ENCODE data around the gene ERN1. TPM values are rescaled to one million over a fixed set of nuclear protein-coding genes. Genes with fewer than 3 reads are reported as not detected.
"Not testable (repeated sequence)": the region's sequence is repeated elsewhere in the genome, so short reads cannot be mapped to it uniquely, and the experiment has no call there.

ERN1 gene
- total and polyA plus RNA-seq, 3 donors from 2014 or later, result 7.0 to 13.0 (median 12.8) TPM

- no peaks in the 10 kb centered on the region for H3K27me3 ChIP-seq
- no peaks in the 10 kb centered on the region for H3K36me3 ChIP-seq (ENCODE audit: low read depth, missing control alignments)
- DNase-seq, result peak; percentile 9
- H3K27ac ChIP-seq, result no peak overlapping the region
- no peaks in the 10 kb centered on the region for H3K9me3 ChIP-seq
- TF ChIP-seq POLR2A (IDR thresholded peaks at IDR 0.05) (no peak), CTCF (IDR thresholded peaks at IDR 0.05) (no peak)
- intact Hi-C loops (cut with DNase I; ENCODE audit: low total_unique reads), result loop anchor here (10.0 kb wide), 1 partner anchor 109 kb away; the partner anchor contains the start of genes CSHL1 and GH1
- no peaks in the 10 kb centered on the region for H3K4me1 ChIP-seq
- H3K4me3 ChIP-seq, result no peak overlapping the region
- 87 to 90% methylated on average over 8 of the region's 8 CpGs for WGBS, 2 donors
Observed at GRCh38 chr17:64024215-64024654, 105.7 kb downstream of the ERN1 start.

GRCh38 chr17:64022611-64023063, 107.3 kb downstream of the ERN1 start:
- no peak for TF ChIP-seq CTCF (IDR thresholded peaks at IDR 0.05)
- TF ChIP-seq POLR2A (IDR thresholded peaks at IDR 0.05), result no peak
- H3K4me1 ChIP-seq, result no peaks in the 10 kb centered on the region
- no peak overlapping the region for H3K4me3 ChIP-seq
- peak; percentile 15 for DNase-seq
- H3K36me3 ChIP-seq (ENCODE audit: low read depth, missing control alignments), result no peaks in the 10 kb centered on the region
- intact Hi-C loops (cut with DNase I; ENCODE audit: low total_unique reads), result loop anchor here (10.0 kb wide), 1 partner anchor 108 kb away; the partner anchor contains the start of genes CSHL1 and GH1
- WGBS, 2 donors, result 55 to 58% methylated on average over 5 of the region's 5 CpGs
- no peaks in the 10 kb centered on the region for H3K9me3 ChIP-seq
- H3K27me3 ChIP-seq, result no peaks in the 10 kb centered on the region
- no peak overlapping the region for H3K27ac ChIP-seq

- TF ChIP-seq CTCF (IDR thresholded peaks at IDR 0.05) (no peak), POLR2A (IDR thresholded peaks at IDR 0.05) (no peak)
- Histone ChIP-seq H3K4me3 (peak within 1 kb of the TSS; percentile 6 to 21), H3K27ac (peak within 1 kb of the TSS in 1 of 2 donors; percentile 41), H3K9me3 (no peaks in the 10 kb centered on the region), H3K36me3 (ENCODE audit: low read depth, missing control alignments) (no peaks in the 10 kb centered on the region), H3K4me1 (no peaks in the 10 kb centered on the region), H3K27me3 (no peaks in the 10 kb centered on the region)
- DNase-seq, result peak; percentile 35
- 55 to 61% methylated on average over 16 to 23 of the region's 23 CpGs for WGBS, 2 donors
- intact Hi-C loops (cut with DNase I; ENCODE audit: low total_unique reads), result loop anchor here (10.0 kb wide), 1 partner anchor 105 kb away; the partner anchor contains the start of genes CSHL1 and GH1
Observed at GRCh38 chr17:64020056-64020766, 109.7 kb downstream of the ERN1 start, which contains the start of gene ICAM2. TSS of gene ICAM2 (minus strand) at chr17:64020633. CDS start at chr17:64006691, 13,942 bp downstream.

GRCh38 chr17:64019551-64019961, 110.4 kb downstream of the ERN1 start:
- H3K9me3 ChIP-seq; intact Hi-C loops (cut with DNase I; ENCODE audit: low total_unique reads); H3K4me1 ChIP-seq; H3K27ac ChIP-seq; H3K27me3 ChIP-seq; H3K36me3 ChIP-seq (ENCODE audit: low read depth, missing control alignments); H3K4me3 ChIP-seq: not testable (repeated sequence)
- 74 to 80% methylated on average over 9 of the region's 9 CpGs for WGBS, 2 donors
- DNase-seq, result peak; percentile 9

GRCh38 chr17:64017381-64017980, 112.5 kb downstream of the ERN1 start:
- intact Hi-C loops (cut with DNase I; ENCODE audit: low total_unique reads), result no loop called here
- H3K36me3 ChIP-seq (ENCODE audit: low read depth, missing control alignments), result no peaks in the 10 kb centered on the region
- no peak for DNase-seq
- no peaks in the 10 kb centered on the region for H3K27me3 ChIP-seq
- no peaks in the 10 kb centered on the region for H3K9me3 ChIP-seq
- TF ChIP-seq POLR2A (IDR thresholded peaks at IDR 0.05), result no peak
- TF ChIP-seq CTCF (IDR thresholded peaks at IDR 0.05), result peak in 2 of 3 experiments; percentile 9 to 34
- no peak overlapping the region for H3K27ac ChIP-seq
- no peak overlapping the region for H3K4me3 ChIP-seq
- no peaks in the 10 kb centered on the region for H3K4me1 ChIP-seq
- WGBS, 2 donors, result 83 to 90% methylated on average over 2 of the region's 2 CpGs
